ENCODE results near the gene EIF4E. TPM values are rescaled to one million over a fixed set of nuclear protein-coding genes. Genes with fewer than 3 reads are reported as not detected.
"Not testable (repeated sequence)": the region's sequence is repeated elsewhere in the genome, so short reads cannot be mapped to it uniquely, and the experiment has no call there.

EIF4E gene
- total and polyA plus RNA-seq, 7 donors: 37.1 to 94.7 (median 62.5) TPM

DNA sequence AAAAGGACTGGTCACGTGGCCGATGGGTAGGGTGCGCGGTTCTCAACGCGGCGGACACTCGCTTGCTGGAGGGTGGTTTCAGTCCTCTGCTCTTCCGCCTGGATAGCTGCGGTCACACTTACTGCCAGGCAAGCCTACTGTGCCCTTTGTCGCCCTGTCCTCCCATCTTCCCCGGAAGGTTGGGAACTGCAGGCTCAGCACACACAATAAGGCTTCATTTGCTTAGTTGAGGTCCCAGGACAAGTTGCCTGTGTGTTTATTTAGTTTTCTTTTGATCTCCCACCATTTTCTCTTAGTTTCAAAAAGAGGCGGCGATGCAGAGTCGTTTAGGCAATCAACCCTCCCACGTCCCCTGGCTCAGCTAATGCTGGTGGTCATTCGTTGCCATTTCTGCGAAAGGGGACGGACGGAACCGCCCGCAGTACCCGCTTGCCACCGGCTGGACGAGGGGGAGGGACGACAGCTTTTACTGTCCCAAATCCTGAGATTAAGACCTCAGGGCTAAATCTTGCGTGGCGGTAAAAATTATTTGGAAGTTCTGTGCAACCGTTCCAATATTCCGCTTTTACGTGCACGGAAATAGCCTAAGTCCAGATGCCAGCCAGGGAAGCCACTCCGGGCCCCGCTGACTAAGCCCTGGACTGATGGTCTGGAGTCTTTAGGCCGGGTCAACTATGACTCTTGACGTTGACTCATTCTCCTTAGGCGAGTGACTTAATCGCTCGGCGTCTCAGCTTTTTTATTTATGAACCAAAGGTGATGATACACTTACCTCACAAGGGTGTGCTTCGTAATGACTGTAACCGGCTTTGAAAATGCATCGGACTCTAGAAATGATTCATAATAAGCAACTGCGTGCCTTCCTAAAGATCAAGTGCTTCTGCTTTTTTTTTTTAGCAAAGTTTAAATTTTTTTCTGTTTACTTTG, 671 bp upstream of the EIF4E start:
- Histone ChIP-seq H3K9me3 (no peaks in the 10 kb centered on the region), H3K27me3 (ENCODE audit: insufficient read depth in 3 of 3, low read length in 2 of 3) (no peaks in the 10 kb centered on the region), H3K4me3 (peak overlapping the region; percentile 96), H3K36me3 (ENCODE audit: insufficient read depth in 1 of 2, low read depth in 1 of 2) (peaks cover 4 to 9% of the 10 kb centered on the region in 2 donors), H3K4me1 (peaks cover 33% of the 10 kb centered on the region), H3K27ac (peak overlapping the region; percentile 95)
- peak; percentile 83 to 87 (median 85) for ATAC-seq
- TF ChIP-seq, protein P1, sequence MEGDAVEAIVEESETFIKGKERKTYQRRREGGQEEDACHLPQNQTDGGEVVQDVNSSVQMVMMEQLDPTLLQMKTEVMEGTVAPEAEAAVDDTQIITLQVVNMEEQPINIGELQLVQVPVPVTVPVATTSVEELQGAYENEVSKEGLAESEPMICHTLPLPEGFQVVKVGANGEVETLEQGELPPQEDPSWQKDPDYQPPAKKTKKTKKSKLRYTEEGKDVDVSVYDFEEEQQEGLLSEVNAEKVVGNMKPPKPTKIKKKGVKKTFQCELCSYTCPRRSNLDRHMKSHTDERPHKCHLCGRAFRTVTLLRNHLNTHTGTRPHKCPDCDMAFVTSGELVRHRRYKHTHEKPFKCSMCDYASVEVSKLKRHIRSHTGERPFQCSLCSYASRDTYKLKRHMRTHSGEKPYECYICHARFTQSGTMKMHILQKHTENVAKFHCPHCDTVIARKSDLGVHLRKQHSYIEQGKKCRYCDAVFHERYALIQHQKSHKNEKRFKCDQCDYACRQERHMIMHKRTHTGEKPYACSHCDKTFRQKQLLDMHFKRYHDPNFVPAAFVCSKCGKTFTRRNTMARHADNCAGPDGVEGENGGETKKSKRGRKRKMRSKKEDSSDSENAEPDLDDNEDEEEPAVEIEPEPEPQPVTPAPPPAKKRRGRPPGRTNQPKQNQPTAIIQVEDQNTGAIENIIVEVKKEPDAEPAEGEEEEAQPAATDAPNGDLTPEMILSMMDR (IDR thresholded peaks at IDR 0.05): peak; percentile 16
- peak; percentile 74 to 88 for DNase-seq
- intact Hi-C loops (cut with DNase I): loop anchor here (5.0 to 10.0 kb wide), 7 partner anchors 63 to 665 kb away; partner anchors contain the start of genes ADH5 (in 2 of the 2), ADH1B (in 1 of the 2) and RAP1GDS1 (in 1 of the 2)
- 4 to 5% (median 5%) methylated on average over 40 to 44 of the region's 44 CpGs for WGBS, 3 donors

DNA sequence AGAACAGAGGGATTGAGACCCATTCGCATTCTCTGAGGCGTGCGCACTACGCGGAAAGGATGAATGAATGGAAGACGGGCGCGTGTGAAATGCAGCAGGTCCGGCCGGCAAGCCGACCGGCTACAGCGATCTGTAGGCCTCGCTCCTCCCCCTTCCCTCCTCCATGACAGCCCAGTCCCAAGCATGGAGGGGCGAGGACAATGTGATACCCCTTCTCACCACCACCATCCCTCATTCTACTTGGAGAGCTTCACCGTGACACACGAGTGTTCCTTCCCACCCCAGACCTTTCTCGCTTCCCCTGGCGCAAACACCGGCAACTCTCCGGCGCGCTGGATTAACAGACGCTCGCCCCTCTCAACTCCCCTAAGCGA, 815 bp downstream of the EIF4E start:
- Histone ChIP-seq H3K36me3 (ENCODE audit: insufficient read depth in 1 of 2, low read depth in 1 of 2) (peaks cover 4 to 9% of the 10 kb centered on the region in 2 donors), H3K27me3 (ENCODE audit: insufficient read depth in 3 of 3, low read length in 2 of 3) (no peaks in the 10 kb centered on the region), H3K4me1 (peaks cover 45% of the 10 kb centered on the region), H3K4me3 (peak overlapping the region; percentile 96), H3K9me3 (no peaks in the 10 kb centered on the region), H3K27ac (peak overlapping the region; percentile 95)
- WGBS, 3 donors: 0 to 1% (median 0%) methylated on average over 25 to 26 of the region's 26 CpGs
- intact Hi-C loops (cut with DNase I): loop anchor here in 1 of 2 donors (10.0 kb wide), 1 partner anchor 663 kb away; the partner anchor contains the start of gene RAP1GDS1
- TF ChIP-seq, protein P1 (IDR thresholded peaks at IDR 0.05): no peak
- DNase-seq: peak; percentile 64 to 74
- peak; percentile 46 to 65 (median 53) for ATAC-seq

DNA sequence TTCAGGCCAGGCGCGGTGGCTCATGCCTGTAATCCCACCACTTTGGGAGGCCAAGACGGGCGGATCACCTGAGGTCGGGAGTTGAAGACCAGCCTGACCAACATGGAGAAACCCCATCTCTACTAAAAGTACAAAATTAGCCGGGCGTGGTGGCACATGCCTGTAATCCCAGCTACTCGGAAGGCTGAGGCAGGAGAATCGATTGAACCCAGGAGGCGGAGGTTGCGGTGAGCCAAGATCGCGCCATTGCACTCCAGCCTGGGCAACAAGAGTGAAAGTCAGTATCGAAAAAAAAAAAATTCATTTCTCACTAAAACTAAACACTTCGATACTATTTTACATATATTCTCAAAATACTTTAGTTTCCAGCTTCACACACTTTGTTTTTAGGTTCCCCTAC, 2.7 kb downstream of the EIF4E start:
- intact Hi-C loops (cut with DNase I): loop anchor here in 1 of 2 donors (10.0 kb wide), 1 partner anchor 661 kb away; the partner anchor contains the start of gene RAP1GDS1
- H3K27ac ChIP-seq; DNase-seq; H3K9me3 ChIP-seq; H3K27me3 ChIP-seq (ENCODE audit: insufficient read depth in 3 of 3, low read length in 2 of 3); H3K4me3 ChIP-seq; ATAC-seq: not testable (repeated sequence)
- H3K4me1 ChIP-seq: peaks cover 42% of the 10 kb centered on the region
- 97 to 99% (median 97%) methylated on average over 15 of the region's 15 CpGs for WGBS, 3 donors
- peaks cover 4 to 16% of the 10 kb centered on the region in 2 donors for H3K36me3 ChIP-seq (ENCODE audit: insufficient read depth in 1 of 2, low read depth in 1 of 2)

DNA sequence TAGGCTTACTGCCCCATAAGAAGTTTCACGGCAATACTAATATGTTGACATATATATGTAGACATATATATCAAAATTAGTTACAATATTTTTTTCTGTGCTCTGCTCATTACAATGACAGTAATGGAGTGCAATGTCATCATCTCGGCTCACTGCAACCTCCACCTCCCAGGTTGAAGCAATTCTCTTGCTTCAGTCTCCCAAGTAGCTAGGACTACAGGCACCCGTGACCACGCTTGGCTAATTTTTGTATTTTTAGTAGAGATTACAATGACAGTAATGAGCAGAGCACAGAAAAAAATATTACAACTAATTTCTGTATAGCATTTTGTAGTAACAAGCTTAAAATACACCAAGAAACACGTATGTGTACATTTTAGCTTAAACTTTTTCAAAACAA, 7.6 kb downstream of the EIF4E start:
- Histone ChIP-seq H3K36me3 (ENCODE audit: insufficient read depth in 1 of 2, low read depth in 1 of 2) (peaks cover 4 to 15% of the 10 kb centered on the region in 2 donors), H3K27me3 (ENCODE audit: insufficient read depth in 3 of 3, low read length in 2 of 3) (no peaks in the 10 kb centered on the region), H3K9me3 (no peaks in the 10 kb centered on the region), H3K4me3 (no peak overlapping the region), H3K4me1 (peaks cover 45% of the 10 kb centered on the region), H3K27ac (no peak overlapping the region)
- DNase-seq: no peak
- 87 to 91% (median 89%) methylated on average over 5 of the region's 5 CpGs for WGBS, 3 donors
- intact Hi-C loops (cut with DNase I): loop anchor here in 1 of 2 donors (10.0 kb wide), 1 partner anchor 656 kb away; the partner anchor contains the start of gene RAP1GDS1
- TF ChIP-seq, protein P1 (IDR thresholded peaks at IDR 0.05): no peak
- no peak for ATAC-seq

DNA sequence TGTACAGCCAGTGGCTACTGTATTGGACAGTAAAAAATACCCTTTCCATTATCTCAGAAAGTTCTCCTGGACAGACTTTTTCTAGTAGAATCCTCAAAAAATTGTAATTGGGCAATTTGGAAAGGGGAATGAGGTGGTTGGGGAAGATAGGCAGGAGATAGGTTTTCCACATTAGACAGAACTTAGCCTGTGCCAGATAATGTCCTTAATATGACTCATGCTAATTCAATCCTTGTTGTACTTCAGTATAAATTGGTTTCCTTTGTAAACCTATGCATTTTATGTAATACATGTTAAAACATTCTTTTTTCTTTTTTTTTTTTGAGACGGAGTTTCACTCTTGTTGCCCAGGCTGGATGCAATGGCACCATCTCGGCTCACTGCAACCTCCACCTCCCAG, 8.9 kb downstream of the EIF4E start:
- DNase-seq (no peak), ATAC-seq (no peak)
- intact Hi-C loops (cut with DNase I): loop anchor here in 1 of 2 donors (10.0 kb wide), 1 partner anchor 655 kb away; the partner anchor contains the start of gene RAP1GDS1
- TF ChIP-seq, protein P1 (IDR thresholded peaks at IDR 0.05): no peak
- 87 to 96% (median 88%) methylated on average over 2 of the region's 2 CpGs for WGBS, 3 donors
- H3K36me3 ChIP-seq (ENCODE audit: insufficient read depth in 1 of 2, low read depth in 1 of 2): peaks cover 0 to 7% of the 10 kb centered on the region in 2 donors
- no peak overlapping the region for H3K27ac ChIP-seq
- no peak overlapping the region for H3K4me3 ChIP-seq
- no peaks in the 10 kb centered on the region for H3K27me3 ChIP-seq (ENCODE audit: insufficient read depth in 3 of 3, low read length in 2 of 3)
- peaks cover 36% of the 10 kb centered on the region for H3K4me1 ChIP-seq
- H3K9me3 ChIP-seq: no peaks in the 10 kb centered on the region

DNA sequence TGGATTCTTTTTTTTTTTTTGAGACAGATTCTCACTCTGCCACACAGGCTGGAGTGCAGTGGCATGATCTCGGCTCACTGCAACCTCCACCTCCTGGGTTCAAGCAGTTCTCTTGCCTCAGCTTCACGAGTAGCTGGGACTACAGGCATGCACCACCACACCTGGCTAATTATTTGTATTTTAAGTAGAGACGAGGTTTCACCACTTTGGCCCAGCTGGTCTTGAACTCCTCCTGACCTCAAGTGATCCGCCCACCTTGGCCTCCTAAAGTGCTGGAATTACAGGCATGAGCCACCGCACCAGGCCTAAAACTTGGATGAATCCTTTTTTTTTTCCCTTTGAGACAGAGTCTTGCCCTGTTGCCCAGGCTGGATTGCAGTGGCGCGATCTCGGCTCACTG, 18.2 kb downstream of the EIF4E start:
- H3K36me3 ChIP-seq (ENCODE audit: insufficient read depth in 1 of 2, low read depth in 1 of 2); intact Hi-C loops (cut with DNase I); ATAC-seq; DNase-seq; H3K4me3 ChIP-seq; H3K27me3 ChIP-seq (ENCODE audit: insufficient read depth in 3 of 3, low read length in 2 of 3); H3K9me3 ChIP-seq; H3K27ac ChIP-seq: not testable (repeated sequence)
- WGBS, 3 donors: 71 to 87% (median 78%) methylated on average over 8 of the region's 8 CpGs
- peaks cover 23% of the 10 kb centered on the region for H3K4me1 ChIP-seq

All from psoas muscle (tissue), 8 donors.